Activated CD8-positive, alpha-beta memory T cell treated with anti-CD3 and anti-CD28 coated beads for 4 hours (primary cell): ENCODE measurements around the gene VEGFB.

Source experiments
- DNase-seq, 2 donors: peaks; one replicate each; pipeline ENCODE4 v3.0.0-alpha.2; 2020; ENCODE audit warnings: low read depth in 2 of 2

The VEGFB gene

DNA sequence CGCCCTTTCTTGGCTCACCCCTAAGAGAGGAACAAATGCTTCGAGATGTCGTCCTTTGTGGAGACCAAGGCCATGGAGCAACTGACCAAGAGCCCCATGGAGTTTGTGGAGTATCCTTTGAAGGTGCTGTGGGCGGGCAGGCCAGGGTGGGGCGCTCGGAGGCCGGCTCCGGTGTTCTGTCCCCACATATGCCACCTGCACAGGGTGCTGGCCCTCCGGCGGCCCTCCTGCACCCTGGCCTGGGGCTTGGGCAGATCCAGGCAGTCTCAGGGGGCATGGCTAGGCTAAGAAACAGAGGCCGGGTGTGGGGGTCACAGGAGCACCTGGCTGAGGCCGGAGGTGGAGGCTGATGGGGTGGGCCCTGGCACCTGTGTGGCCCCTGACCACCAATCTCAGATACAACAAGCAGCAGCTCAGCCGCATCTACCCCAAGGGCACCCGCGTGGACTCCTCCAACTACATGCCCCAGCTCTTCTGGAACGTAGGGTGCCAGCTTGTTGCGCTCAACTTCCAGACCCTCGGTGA is 27.2 kb downstream of the VEGFB start:
- DNase-seq = no peak

DNA sequence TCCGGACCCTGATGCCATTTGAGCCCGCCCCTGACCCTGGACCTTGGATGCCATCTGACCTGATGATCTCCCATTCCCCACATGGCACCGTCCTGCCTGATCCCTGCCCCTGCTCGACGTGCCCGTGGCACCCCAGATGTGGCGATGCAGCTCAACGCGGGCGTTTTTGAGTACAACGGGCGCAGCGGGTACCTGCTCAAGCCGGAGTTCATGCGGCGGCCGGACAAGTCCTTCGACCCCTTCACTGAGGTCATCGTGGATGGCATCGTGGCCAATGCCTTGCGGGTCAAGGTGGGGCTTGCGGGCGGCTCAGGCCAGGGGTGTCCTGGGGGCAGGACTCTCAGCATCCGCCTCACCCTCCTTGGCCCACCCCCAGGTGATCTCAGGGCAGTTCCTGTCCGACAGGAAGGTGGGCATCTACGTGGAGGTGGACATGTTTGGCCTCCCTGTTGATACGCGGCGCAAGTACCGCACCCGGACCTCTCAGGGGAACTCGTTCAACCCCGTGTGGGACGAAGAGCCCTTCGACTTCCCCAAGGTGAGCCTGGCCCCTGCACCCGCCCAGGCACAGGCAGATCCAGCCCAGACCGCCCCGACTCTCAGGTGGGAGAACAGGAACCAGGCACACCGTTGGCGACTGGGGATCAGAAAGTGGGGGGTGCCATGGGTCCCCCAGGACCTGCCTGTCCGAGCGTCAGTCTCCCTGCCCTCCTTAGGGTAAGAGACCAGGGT is 28.1 kb downstream of the VEGFB start:
- no peak for DNase-seq

DNA sequence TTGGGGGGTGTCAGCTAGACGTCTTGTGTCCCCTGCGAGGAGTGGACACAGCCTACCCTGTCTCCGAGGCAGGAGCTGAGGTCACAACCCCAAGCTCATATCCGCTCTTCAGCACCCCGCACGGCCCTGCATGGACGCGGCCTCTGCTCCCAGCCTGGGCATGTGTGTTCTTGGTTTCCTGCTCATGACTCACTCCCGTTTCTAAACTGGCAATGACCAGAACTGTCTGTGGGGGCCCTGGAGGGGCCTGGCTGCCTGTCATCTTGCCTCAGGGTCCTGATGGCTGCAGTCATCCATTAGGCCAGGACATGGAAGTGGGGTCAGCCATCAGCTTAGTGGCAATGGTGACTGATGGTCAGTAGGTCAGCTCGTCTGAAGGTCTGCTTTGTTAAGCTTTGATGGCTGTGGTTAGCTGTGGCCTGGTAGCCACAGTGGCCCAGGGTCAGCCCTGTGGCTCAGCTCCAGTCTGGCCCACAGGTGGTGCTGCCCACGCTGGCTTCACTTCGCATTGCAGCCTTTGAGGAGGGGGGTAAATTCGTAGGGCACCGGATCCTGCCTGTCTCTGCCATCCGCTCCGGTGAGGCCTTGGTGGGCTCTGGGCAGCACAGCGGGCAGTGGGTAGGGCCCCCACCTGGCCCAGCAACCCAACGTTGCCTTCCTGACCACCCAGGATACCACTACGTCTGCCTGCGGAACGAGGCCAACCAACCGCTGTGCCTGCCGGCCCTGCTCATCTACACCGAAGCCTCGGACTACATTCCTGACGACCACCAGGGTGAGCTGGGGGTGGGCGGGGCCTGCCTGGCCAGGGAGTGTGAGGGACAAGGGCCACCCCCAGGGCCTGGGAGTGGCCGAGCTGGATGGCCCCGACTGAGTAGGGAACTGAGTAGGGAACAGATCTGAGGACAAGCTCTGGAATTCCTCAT is 28.9 kb downstream of the VEGFB start:
- DNase-seq = no peak

GRCh38 chr11:64263947-64264317 is 29.5 kb downstream of the VEGFB start:
- DNase-seq = no peak

- no peak for DNase-seq
These were observed 30.0 kb downstream of the VEGFB start for GRCh38 chr11:64264371-64264852.

DNA sequence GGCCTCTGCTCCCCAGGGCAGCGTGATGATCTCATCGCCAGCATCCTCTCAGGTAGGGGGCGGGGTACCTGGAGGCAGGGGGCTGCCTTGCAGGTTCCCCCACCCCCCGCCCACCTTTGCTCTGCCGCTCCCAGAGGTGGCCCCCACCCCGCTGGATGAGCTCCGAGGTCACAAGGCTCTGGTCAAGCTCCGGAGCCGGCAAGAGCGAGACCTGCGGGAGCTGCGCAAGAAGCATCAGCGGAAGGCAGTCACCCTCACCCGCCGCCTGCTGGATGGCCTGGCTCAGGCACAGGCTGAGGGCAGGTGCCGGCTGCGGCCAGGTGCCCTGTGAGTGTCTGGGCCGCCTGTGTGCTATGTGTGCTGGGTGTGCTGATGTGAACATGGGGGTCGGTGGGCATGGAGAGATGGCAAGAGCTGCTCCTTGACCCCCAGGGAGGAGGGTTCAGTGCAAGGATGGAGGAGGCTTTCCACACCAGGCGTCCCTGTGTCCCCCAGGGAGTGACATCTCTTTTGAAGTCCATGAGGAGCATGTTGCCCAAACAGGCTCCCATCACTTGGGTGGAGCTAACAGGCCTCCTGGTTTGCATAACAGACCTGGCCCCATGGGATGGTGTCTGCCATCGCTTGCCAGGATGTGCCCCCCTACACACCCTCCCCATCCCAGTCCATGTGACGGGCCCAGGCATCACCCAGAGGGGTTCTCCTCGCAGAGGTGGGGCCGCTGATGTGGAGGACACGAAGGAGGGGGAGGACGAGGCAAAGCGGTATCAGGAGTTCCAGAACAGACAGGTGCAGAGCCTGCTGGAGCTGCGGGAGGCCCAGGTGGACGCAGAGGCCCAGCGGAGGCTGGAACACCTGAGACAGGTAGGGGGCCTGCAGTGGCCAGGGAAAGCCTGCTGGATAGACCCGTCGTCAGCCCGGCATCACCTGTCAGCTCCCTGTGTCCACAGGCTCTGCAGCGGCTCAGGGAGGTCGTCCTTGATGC is 31.1 kb downstream of the VEGFB start:
- DNase-seq = no peak

- no peak for DNase-seq
These were observed 32.0 kb downstream of the VEGFB start for GRCh38 chr11:64266339-64266738.

DNA sequence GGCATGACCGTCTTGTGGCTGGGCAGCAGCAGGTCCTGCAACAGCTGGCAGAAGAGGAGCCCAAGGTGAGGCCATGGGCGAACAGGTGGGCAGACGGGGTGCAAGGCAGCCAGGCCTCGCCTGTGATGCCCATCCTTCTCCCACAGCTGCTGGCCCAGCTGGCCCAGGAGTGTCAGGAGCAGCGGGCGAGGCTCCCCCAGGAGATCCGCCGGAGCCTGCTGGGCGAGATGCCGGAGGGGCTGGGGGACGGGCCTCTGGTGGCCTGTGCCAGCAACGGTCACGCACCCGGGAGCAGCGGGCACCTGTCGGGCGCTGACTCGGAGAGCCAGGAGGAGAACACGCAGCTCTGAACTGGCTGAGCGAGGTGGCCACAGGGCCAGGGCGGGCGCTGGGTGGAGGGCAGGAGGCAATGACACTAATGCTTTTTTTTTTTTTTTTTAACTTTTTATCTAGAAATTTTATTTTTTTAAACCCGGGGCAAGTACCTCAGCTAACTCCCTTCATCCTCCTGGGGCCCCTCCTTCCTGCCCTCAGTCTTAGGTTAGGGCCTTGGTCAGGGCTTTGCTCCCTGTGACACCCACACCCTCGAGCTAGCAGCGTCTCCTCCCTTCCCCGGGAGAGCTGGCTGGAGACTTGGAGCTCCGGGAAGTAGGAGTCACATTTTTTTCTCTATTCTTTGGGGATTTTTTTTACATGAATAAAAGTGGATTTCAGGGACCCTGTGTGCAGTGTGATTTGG is 33.0 kb downstream of the VEGFB start:
- no peak for DNase-seq

GRCh38 chr11:64268025-64268892 is 33.9 kb downstream of the VEGFB start:
- no peak for DNase-seq

DNA sequence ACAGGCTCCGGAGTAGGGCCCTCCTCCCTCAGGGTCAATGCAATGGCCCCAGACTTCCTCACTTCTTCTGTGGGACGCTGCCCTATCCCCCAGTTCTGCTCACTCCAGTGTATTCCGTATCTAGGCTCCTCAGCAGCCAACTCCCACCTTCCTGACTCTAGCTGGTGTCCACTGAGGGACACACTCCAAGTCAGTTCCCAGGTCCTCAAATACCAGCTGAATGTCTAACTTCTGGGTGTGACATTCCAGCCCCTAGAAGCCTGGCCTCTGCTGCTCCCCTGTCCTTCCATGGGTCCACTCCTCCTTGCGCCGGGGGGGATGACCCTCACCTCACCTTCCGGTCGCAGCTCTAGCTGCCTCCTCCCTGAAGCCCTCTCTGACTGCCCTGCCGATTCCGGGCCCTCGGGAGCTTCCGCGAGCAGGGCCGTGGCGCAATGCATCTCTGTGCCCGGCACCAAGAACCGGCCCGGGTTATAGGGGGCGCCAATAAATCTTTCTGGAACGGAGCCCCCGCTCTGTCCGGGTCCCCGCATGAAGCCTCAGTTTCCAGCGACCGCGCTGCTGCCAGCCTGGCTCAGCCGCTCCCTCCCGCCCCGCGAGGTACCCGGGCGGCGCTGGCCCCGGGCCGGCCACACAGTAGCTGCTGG is 34.6 kb downstream of the VEGFB start:
- no peak for DNase-seq

GRCh38 chr11:64269540-64270220 is 35.3 kb downstream of the VEGFB start:
- peak; percentile 94 to 96 for DNase-seq

DNA sequence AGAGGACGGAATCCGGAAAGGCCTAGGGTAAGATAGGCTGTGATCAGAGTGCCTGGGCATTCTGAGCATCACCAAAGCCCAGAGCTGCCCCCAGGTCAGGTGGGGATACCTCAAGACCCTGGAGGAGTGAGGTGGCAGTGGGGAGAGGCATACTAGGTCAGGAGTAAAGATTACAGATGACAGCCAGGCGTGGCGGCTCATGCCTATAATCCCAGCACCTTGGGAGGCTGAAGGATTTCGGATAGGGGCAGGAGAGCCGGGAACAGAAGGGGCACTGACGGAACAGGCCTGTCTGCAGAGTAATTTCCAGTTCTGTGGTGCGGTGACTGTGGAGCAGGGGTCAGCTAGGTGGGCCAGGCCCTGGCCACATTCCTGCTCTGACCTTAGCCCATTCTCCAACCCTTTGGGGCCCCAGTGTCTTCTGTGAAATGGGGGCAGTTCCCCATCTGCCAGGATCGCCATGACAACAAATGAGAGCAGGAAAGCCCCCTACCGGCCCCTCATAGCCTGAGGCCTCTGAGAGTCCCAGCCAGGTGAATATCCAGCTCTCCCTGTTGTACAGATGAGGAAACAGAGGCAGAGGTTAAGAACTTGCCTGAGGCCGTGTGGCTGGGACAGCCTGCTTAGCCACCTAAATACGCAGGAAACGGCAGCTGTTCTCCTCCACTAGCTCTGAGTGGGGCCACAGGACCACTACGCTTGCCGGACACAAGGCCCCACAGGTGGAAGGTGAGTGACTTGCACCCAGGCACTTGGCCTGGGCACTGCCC is 40.8 kb downstream of the VEGFB start:
- DNase-seq = no peak

- no peak for DNase-seq
These were observed 41.5 kb downstream of the VEGFB start for GRCh38 chr11:64275841-64276240.

- no peak for DNase-seq
These were observed 42.5 kb downstream of the VEGFB start for GRCh38 chr11:64276653-64277431.

- no peak for DNase-seq
These were observed 44.3 kb downstream of the VEGFB start for GRCh38 chr11:64278576-64279190.

- DNase-seq = no peak
These were observed 47.8 kb downstream of the VEGFB start for GRCh38 chr11:64281957-64282770.
